ENCODE results near the gene GRM2.

GRCh38 chr3:51677358-51677757 lies 29.5 kb upstream of the GRM2 start:
- TF ChIP-seq CTCF (IDR thresholded peaks at IDR 0.05), result no peak
- no peak for TF ChIP-seq ZFX (IDR thresholded peaks at IDR 0.05; ENCODE audit: borderline replicate concordance)

Measured in 22Rv1 (cell line).